ENCODE data around the gene NOP56. TPM values are rescaled to one million over a fixed set of nuclear protein-coding genes. Genes with fewer than 3 reads are reported as not detected.

Gene NOP56
- total and polyA plus RNA-seq, 2 of the 8 experiments (the other 6 are each of a cell fraction or from before 2014, with no cell fraction given): 391 to 677 TPM

DNA sequence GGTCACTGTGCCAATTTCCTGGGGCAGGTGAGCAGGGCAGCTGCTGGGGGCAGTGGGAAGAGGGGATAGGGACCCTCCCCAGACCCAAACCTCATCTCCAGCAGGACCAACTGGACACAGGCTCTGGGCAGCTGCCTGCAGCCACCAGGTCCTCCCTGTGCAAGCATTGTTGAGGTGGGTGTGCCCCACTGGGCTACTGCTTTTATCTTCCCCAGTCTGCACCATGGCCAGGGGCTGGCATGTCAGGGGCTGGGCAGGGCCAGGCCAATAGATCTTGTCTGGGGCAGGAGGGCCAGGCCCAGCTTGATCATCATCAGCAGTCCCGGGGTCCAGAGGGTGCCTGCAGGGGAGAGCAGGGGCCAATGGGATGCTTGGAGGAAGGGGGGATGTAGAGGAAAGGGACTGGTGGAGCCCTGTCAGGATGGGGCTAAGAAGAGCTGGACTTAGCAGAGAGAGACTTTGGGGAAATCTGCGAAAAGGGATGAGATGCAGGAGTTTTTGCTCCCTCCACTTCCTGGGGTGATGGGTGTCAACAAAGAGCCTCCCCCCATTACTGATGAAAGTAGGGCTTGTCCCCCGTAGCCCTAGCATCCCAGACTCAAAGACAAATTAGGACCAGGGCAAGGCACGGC, 45.9 kb downstream of the NOP56 start:
- no peak overlapping the region for H2BK15ac ChIP-seq (ENCODE audit: low read length)
- H3K9ac ChIP-seq (replicated peaks in 1 of 4; ENCODE audit: extremely low read depth in 1 of 4, low read depth in 3 of 4, low read length in 3 of 4): no peak overlapping the region
- whole genome bisulfite sequencing, 2 experiments (ENCODE audit: extremely low coverage in 1 of 2, insufficient coverage in 1 of 2, insufficient read length in 1 of 2, insufficient replicate concordance in 2 of 2, low coverage in 1 of 2, low lambda C conversion rate in 2 of 2, missing lambda C conversion rate in 1 of 2): 77% methylated on average over 4 of the region's 4 CpGs; no CpG with 5 or more reads in 1 of the 2 experiments
- no peak overlapping the region for H4K5ac ChIP-seq (ENCODE audit: insufficient read length, low read depth, low read length)
- ChIA-PET CTCF (ENCODE audit: partially characterized antibody) (interaction anchor here (1.2 to 8.4 kb wide), 6 partner anchors 10 to 56 kb away, joined by 3 to 75 read pairs (median 44); no protein-coding TSS in a partner anchor), POLR2A (ENCODE audit: partially characterized antibody) (interaction anchor here (1.4 kb wide), 1 partner anchor 45 kb away, joined by 3 read pairs; no protein-coding TSS in a partner anchor)
- H2AFZ ChIP-seq (ENCODE audit: low read length): no peak overlapping the region
- peaks cover 3% of the 10 kb centered on the region; the same call in 1 of the 2 replicates for H3K23me2 ChIP-seq (ENCODE audit: low read depth, low read length)
- no peaks in the 10 kb centered on the region for H3K79me1 ChIP-seq (ENCODE audit: low read depth, low read length)
- no peak overlapping the region for H3K4me2 ChIP-seq (ENCODE audit: insufficient read depth in 1 of 2, low read depth in 2 of 2, low read length in 2 of 2)
- TF ChIP-seq RXRA (IDR thresholded peaks at IDR 0.05; ENCODE audit: insufficient read depth, low read depth, low read length) (no peak), CEBPB (IDR thresholded peaks at IDR 0.05; ENCODE audit: low read depth, low read length) (no peak)
- TF ChIP-seq, protein P1, sequence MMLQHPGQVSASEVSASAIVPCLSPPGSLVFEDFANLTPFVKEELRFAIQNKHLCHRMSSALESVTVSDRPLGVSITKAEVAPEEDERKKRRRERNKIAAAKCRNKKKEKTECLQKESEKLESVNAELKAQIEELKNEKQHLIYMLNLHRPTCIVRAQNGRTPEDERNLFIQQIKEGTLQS (IDR thresholded peaks at IDR 0.05; ENCODE audit: insufficient read depth, low read depth, low read length): no peak
- H3K56ac ChIP-seq (replicated peaks; ENCODE audit: insufficient read length, low read depth, low read length): no peak overlapping the region
- no peak overlapping the region for H3K14ac ChIP-seq (ENCODE audit: insufficient read length)
- H3K4ac ChIP-seq (replicated peaks; ENCODE audit: insufficient read length, low read depth, low read length): no peak overlapping the region
- H2BK12ac ChIP-seq (ENCODE audit: low read depth, low read length): 0 out of 2 replicates have a peak overlapping the region, but pooled peaks have one; percentile 7
- no peaks in the 10 kb centered on the region for H3K9me3 ChIP-seq (ENCODE audit: insufficient read depth in 2 of 2, low read depth in 1 of 2, low read length in 1 of 2)
- H4K20me1 ChIP-seq (replicated peaks in 1 of 2; ENCODE audit: control insufficient read depth in 1 of 2, insufficient read depth in 2 of 2, low read length in 2 of 2): peaks cover 5 to 9% of the 10 kb centered on the region in 2 experiments
- H2BK20ac ChIP-seq (ENCODE audit: low read length): no peak overlapping the region
- peaks cover 0 to 32% (median 24%) of the 10 kb centered on the region in 4 experiments; a peak in 6 of 7 replicates for H3K4me1 ChIP-seq (replicated peaks in 1 of 4; ENCODE audit: control insufficient read depth in 3 of 4, insufficient read depth in 4 of 4, low read length in 3 of 4)
- H4K91ac ChIP-seq (replicated peaks; ENCODE audit: insufficient read length, low read length): no peak overlapping the region
- H4K8ac ChIP-seq (ENCODE audit: extremely low read depth, insufficient read depth, low read length): no peak overlapping the region; the same call in 1 of the 2 replicates
- H3K23ac ChIP-seq (ENCODE audit: insufficient read length): no peak overlapping the region
- no peak overlapping the region for H2AK5ac ChIP-seq (ENCODE audit: low read depth, low read length)
- H3K27ac ChIP-seq (ENCODE audit: low read depth, low read length): no peak overlapping the region
- FAIRE-seq: no peak
- H3K4me3 ChIP-seq (ENCODE audit: extremely low read depth in 1 of 4, insufficient read depth in 2 of 4, low read depth in 3 of 4, low read length in 4 of 4): no peak overlapping the region
- H2BK5ac ChIP-seq (ENCODE audit: low read depth, low read length): no peak overlapping the region
- peaks cover 23 to 72% (median 59%) of the 10 kb centered on the region in 4 experiments for H3K27me3 ChIP-seq (replicated peaks in 1 of 4; ENCODE audit: control insufficient read depth in 3 of 4, extremely low read depth in 1 of 4, insufficient read depth in 3 of 4, low read length in 3 of 4)
- peak in 1 of 2 experiments; percentile 36 for DNase-seq (ENCODE audit: low read depth in 1 of 2, low spot score in 2 of 2)
- no peak overlapping the region for H2BK120ac ChIP-seq (replicated peaks; ENCODE audit: low read depth, low read length)
- no peaks in the 10 kb centered on the region for H3K79me2 ChIP-seq (ENCODE audit: control insufficient read depth in 1 of 2, insufficient read depth in 2 of 2, low read length in 2 of 2)
- no peak overlapping the region for H3K18ac ChIP-seq (ENCODE audit: extremely low read depth, low read length)
- H3K36me3 ChIP-seq (ENCODE audit: control insufficient read depth in 2 of 4, insufficient read depth in 4 of 4, low read length in 3 of 4): no peaks in the 10 kb centered on the region; a peak in 1 of 8 replicates
